GM21526 (cell line): ENCODE data around the gene S1PR3.

ENCODE experiments used
- ATAC-seq: cut with Tn5 transposase; IDR thresholded peaks from one replicate; pipeline ENCODE4 v1.9.1; 2021; ENCODE audit warnings: moderate library complexity; ENCODE audit not compliant: unreplicated experiment, low FRiP score

S1PR3 gene

GRCh38 chr9:89006996-89007967 is 16.0 kb downstream of the S1PR3 start:
- ATAC-seq, result no peak

- ATAC-seq, result no peak
Observed at GRCh38 chr9:89008055-89008743, 16.9 kb downstream of the S1PR3 start.

- ATAC-seq, result no peak
Observed at GRCh38 chr9:89008744-89009545, 17.7 kb downstream of the S1PR3 start.

GRCh38 chr9:89009546-89009840 is 18.2 kb downstream of the S1PR3 start:
- ATAC-seq, result no peak

GRCh38 chr9:89010056-89010455 is 18.8 kb downstream of the S1PR3 start:
- no peak for ATAC-seq

GRCh38 chr9:89010526-89011111 is 19.4 kb downstream of the S1PR3 start:
- ATAC-seq, result no peak

GRCh38 chr9:89011683-89012082 is 20.4 kb downstream of the S1PR3 start:
- ATAC-seq, result no peak

- ATAC-seq, result no peak
Observed at GRCh38 chr9:89012294-89013042, 21.2 kb downstream of the S1PR3 start.

GRCh38 chr9:89013660-89014059 is 22.4 kb downstream of the S1PR3 start:
- ATAC-seq, result no peak

GRCh38 chr9:89014153-89014552 is 22.9 kb downstream of the S1PR3 start:
- no peak for ATAC-seq

- ATAC-seq, result no peak
Observed at GRCh38 chr9:89015336-89015735, 24.1 kb downstream of the S1PR3 start.

GRCh38 chr9:89020754-89021153 is 29.5 kb downstream of the S1PR3 start:
- no peak for ATAC-seq

- ATAC-seq, result no peak
Observed at GRCh38 chr9:89021154-89021803, 30.0 kb downstream of the S1PR3 start.

- no peak for ATAC-seq
Observed at GRCh38 chr9:89022001-89022759, 30.9 kb downstream of the S1PR3 start.

- no peak for ATAC-seq
Observed at GRCh38 chr9:89022902-89023301, 31.6 kb downstream of the S1PR3 start.

- no peak for ATAC-seq
Observed at GRCh38 chr9:89023740-89024139, 32.5 kb downstream of the S1PR3 start.

- no peak for ATAC-seq
Observed at GRCh38 chr9:89024727-89025126, 33.5 kb downstream of the S1PR3 start.

- ATAC-seq, result no peak
Observed at GRCh38 chr9:89025553-89025952, 34.3 kb downstream of the S1PR3 start.

- ATAC-seq, result no peak
Observed at GRCh38 chr9:89026876-89027275, 35.6 kb downstream of the S1PR3 start.
